Measurements from ENCODE around the gene TAS2R43.

DNA sequence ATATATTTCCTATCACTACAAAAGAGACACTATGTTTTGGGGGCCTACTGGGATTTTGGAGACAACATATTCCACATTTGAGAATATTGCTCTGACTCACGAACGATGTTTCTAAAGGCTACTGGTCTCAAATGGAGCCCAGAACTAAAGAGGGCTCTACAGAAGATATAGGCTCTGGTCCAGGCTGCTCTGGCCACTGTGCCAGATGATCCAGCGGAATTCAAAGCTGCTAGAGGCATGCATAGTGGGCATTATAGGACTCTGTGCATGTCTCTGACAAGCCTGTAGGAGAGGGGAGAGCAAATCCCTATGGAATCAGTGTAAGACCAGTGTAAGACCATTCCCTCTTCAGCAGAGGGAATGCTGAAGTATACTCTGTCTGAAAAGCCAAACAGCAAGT, 38.3 kb upstream of the TAS2R43 start:
- TF ChIP-seq, protein P1, sequence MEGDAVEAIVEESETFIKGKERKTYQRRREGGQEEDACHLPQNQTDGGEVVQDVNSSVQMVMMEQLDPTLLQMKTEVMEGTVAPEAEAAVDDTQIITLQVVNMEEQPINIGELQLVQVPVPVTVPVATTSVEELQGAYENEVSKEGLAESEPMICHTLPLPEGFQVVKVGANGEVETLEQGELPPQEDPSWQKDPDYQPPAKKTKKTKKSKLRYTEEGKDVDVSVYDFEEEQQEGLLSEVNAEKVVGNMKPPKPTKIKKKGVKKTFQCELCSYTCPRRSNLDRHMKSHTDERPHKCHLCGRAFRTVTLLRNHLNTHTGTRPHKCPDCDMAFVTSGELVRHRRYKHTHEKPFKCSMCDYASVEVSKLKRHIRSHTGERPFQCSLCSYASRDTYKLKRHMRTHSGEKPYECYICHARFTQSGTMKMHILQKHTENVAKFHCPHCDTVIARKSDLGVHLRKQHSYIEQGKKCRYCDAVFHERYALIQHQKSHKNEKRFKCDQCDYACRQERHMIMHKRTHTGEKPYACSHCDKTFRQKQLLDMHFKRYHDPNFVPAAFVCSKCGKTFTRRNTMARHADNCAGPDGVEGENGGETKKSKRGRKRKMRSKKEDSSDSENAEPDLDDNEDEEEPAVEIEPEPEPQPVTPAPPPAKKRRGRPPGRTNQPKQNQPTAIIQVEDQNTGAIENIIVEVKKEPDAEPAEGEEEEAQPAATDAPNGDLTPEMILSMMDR (IDR thresholded peaks at IDR 0.05; ENCODE audit: low read depth, low read length, poor library complexity, severe bottlenecking), result no peak
- no peak for TF ChIP-seq EZH2phosphoT487 (IDR thresholded peaks at IDR 0.05; ENCODE audit: borderline replicate concordance, low read length)

Measured in DOHH2 (cell line).